ENCODE data around the gene SCLT1.

GRCh38 chr4:128921954-128922353, 171.4 kb downstream of the SCLT1 start:
- TF ChIP-seq, protein P1, sequence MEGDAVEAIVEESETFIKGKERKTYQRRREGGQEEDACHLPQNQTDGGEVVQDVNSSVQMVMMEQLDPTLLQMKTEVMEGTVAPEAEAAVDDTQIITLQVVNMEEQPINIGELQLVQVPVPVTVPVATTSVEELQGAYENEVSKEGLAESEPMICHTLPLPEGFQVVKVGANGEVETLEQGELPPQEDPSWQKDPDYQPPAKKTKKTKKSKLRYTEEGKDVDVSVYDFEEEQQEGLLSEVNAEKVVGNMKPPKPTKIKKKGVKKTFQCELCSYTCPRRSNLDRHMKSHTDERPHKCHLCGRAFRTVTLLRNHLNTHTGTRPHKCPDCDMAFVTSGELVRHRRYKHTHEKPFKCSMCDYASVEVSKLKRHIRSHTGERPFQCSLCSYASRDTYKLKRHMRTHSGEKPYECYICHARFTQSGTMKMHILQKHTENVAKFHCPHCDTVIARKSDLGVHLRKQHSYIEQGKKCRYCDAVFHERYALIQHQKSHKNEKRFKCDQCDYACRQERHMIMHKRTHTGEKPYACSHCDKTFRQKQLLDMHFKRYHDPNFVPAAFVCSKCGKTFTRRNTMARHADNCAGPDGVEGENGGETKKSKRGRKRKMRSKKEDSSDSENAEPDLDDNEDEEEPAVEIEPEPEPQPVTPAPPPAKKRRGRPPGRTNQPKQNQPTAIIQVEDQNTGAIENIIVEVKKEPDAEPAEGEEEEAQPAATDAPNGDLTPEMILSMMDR (conservative IDR thresholded peaks at IDR 0.05), result no peak
- no peak for TF ChIP-seq EZH2 (IDR thresholded peaks at IDR 0.05; ENCODE audit: low read depth)

Data from PC-9 (cell line).